CD14-positive monocyte (primary cell): ENCODE measurements around the gene VRK3. TPM values are rescaled to one million over a fixed set of nuclear protein-coding genes. Genes with fewer than 3 reads are reported as not detected.

Experiments used
- DNase-seq, 3 donors: peaks; one replicate each; pipeline ENCODE4 v3.0.0-alpha.2; 2011 to 2022
- H2AFZ ChIP-seq: 2 replicates; pipeline ENCODE4 v1.6.0; 2012; ENCODE audit warnings: mild to moderate bottlenecking, low read depth, low read length, inconsistent platforms; ENCODE audit not compliant: insufficient read depth, poor library complexity, severe bottlenecking
- H3K27ac ChIP-seq, 2 donors: 1 replicate in 1 of 2; 2 replicates in 1 of 2; pipeline ENCODE4 v1.5.1; 2012 to 2013; ENCODE audit warnings: low read length in 2 of 2, control low read depth in 1 of 2, inconsistent platforms in 1 of 2, low read depth in 1 of 2, mild to moderate bottlenecking in 1 of 2
- H3K27me3 ChIP-seq, 2 donors: one replicate each; pipeline versions ENCODE4 v1.6.0 to v1.6.1; 2011 to 2013; ENCODE audit warnings: low read length in 2 of 2; ENCODE audit not compliant: control insufficient read depth in 2 of 2, insufficient read depth in 2 of 2
- H3K36me3 ChIP-seq, 2 donors: replicated peaks in 1 of 2; 1 replicate in 1 of 2; 2 replicates in 1 of 2; pipeline versions ENCODE4 v1.5.1 to v1.6.1; 2012 to 2013; ENCODE audit warnings: low read length in 2 of 2, control low read depth in 1 of 2, inconsistent platforms in 1 of 2, mild to moderate bottlenecking in 1 of 2; ENCODE audit not compliant: insufficient read depth in 2 of 2, control insufficient read depth in 1 of 2
- H3K4me1 ChIP-seq, 2 donors: 1 replicate in 1 of 2; 2 replicates in 1 of 2; pipeline versions ENCODE4 v1.5.1 to v1.6.1; 2012 to 2013; ENCODE audit warnings: low read length in 2 of 2, control low read depth in 1 of 2, inconsistent platforms in 1 of 2, mild to moderate bottlenecking in 1 of 2, moderate library complexity in 1 of 2; ENCODE audit not compliant: insufficient read depth in 2 of 2, control insufficient read depth in 1 of 2
- H3K4me2 ChIP-seq: replicated peaks from 2 replicates; pipeline ENCODE3; 2012; ENCODE audit warnings: low read length, moderate library complexity, mild to moderate bottlenecking; ENCODE audit not compliant: poor library complexity, severe bottlenecking; ENCODE audit errors: extremely low read depth
- H3K4me3 ChIP-seq, 3 experiments: fragments of 200-600 bp in 1 of 3; sonication (generic) in 1 of 3; replicated peaks in 1 of 3; 1 replicate in 2 of 3; 2 replicates in 1 of 3; pipeline ENCODE4 v1.5.1; 2011 to 2013; ENCODE audit warnings: low read length in 3 of 3, mild to moderate bottlenecking in 3 of 3, control low read depth in 2 of 3, low read depth in 2 of 3, inconsistent platforms in 1 of 3, moderate library complexity in 1 of 3
- H3K79me2 ChIP-seq: 2 replicates; pipeline ENCODE4 v1.6.0; 2012; ENCODE audit warnings: mild to moderate bottlenecking, control low read depth, inconsistent platforms, low read length, moderate library complexity; ENCODE audit not compliant: insufficient read depth
- H3K9ac ChIP-seq: 2 replicates; pipeline ENCODE4 v1.6.0; 2017; ENCODE audit warnings: low read length, mild to moderate bottlenecking; ENCODE audit not compliant: insufficient read depth, poor library complexity, severe bottlenecking
- H3K9me3 ChIP-seq, 2 donors: replicated peaks in 1 of 2; 1 replicate in 1 of 2; 2 replicates in 1 of 2; pipeline versions ENCODE4 v1.5.1 to v1.6.1; 2012 to 2013; ENCODE audit warnings: low read length in 2 of 2, control low read depth in 1 of 2; ENCODE audit not compliant: control insufficient read depth in 1 of 2, insufficient read depth in 1 of 2
- H4K20me1 ChIP-seq: 2 replicates; pipeline ENCODE4 v1.6.0; 2012; ENCODE audit warnings: mild to moderate bottlenecking, low read length, control low read depth, moderate library complexity; ENCODE audit not compliant: insufficient read depth
- H3K27ac Mint-ChIP-seq, 7 donors: one replicate each; pipeline ENCODE4 v1.8.0; 2020; ENCODE audit warnings: mild to moderate bottlenecking in 7 of 7, mixed read lengths in 7 of 7, moderate library complexity in 6 of 7, inconsistent platforms in 2 of 7
- H3K27me3 Mint-ChIP-seq, 3 donors: one replicate each; pipeline ENCODE4 v1.8.0; 2021 to 2022; ENCODE audit warnings: low read depth in 3 of 3, mild to moderate bottlenecking in 3 of 3, mixed read lengths in 3 of 3, moderate library complexity in 3 of 3, inconsistent platforms in 1 of 3
- H3K36me3 Mint-ChIP-seq, 2 donors: one replicate each; pipeline ENCODE4 v1.8.0; 2020; ENCODE audit warnings: mixed read lengths in 2 of 2, inconsistent platforms in 1 of 2, mild to moderate bottlenecking in 1 of 2
- H3K4me1 Mint-ChIP-seq: one replicate; pipeline ENCODE4 v1.8.0; 2020; ENCODE audit warnings: mild to moderate bottlenecking, mixed read lengths
- H3K4me3 Mint-ChIP-seq, 2 donors: one replicate each; pipeline ENCODE4 v1.8.0; 2020; ENCODE audit warnings: mild to moderate bottlenecking in 2 of 2, mixed read lengths in 2 of 2, moderate library complexity in 1 of 2
- H3K9me3 Mint-ChIP-seq, 7 donors: one replicate each; pipeline ENCODE4 v1.8.0; 2020 to 2022; ENCODE audit warnings: mixed read lengths in 7 of 7, mild to moderate bottlenecking in 6 of 7, moderate library complexity in 6 of 7, inconsistent platforms in 2 of 7
- CTCF ChIP-seq: fragments of 200-600 bp; IDR thresholded peaks from one replicate; pipeline ENCODE4 v1.8.0; 2022; ENCODE audit warnings: antibody characterized with exemption, mild to moderate bottlenecking
- WGBS: methylation state at CpG from one replicate; pipeline ENCODE4 v1.1.5; 2013; ENCODE audit warnings: missing lambda C conversion rate; ENCODE audit not compliant: insufficient coverage; 5-methylcytosine and 5-hydroxymethylcytosine counted together
- intact Hi-C, 2 donors: fragments of 100-400 bp; cut with micrococcal nuclease; formaldehyde crosslinking; loops; one replicate each; pipeline versions ENCODE4 v1.15.0 to v1.15.1; 2023
- polyA plus RNA-seq, 3 donors: library from polyadenylated mRNA; depleted of rRNA in 1 of 3; unstranded in 2 of 3; stranded (reverse) in 1 of 3; fragments of 300-500 nt in 2 of 3; fragments of >200 nt in 1 of 3; fragmentation: Illumina TruSeq in 2 of 3; gene quantifications; 1 replicate in 2 of 3; 2 replicates in 1 of 3; pipeline ENCODE4 v1.2.3, GENCODE V29; 2012 to 2021

Gene VRK3
- polyA plus RNA-seq, 3 donors, result 42.8 to 47.3 (median 46.8) TPM

GRCh38 chr19:50016225-50016807 lies 8.9 kb downstream of the VRK3 start:
- DNase-seq, result no peak
- Histone ChIP-seq H2AFZ (no peak overlapping the region), H3K9me3 (no peaks in the 10 kb centered on the region), H3K36me3 (peaks cover 72 to 91% of the 10 kb centered on the region in 2 donors), H3K9ac (no peak overlapping the region), H3K4me2 (no peak overlapping the region), H4K20me1 (peaks cover 47% of the 10 kb centered on the region), H3K27ac (no peak overlapping the region), H3K27me3 (no peaks in the 10 kb centered on the region), H3K4me1 (no peaks in the 10 kb centered on the region), H3K4me3 (no peak overlapping the region), H3K79me2 (peaks cover 6% of the 10 kb centered on the region)
- no peak overlapping the region for H3K4me3 Mint-ChIP-seq
- peak overlapping the region in 1 of 7 donors; percentile 37 for H3K27ac Mint-ChIP-seq
- peaks cover 67 to 90% of the 10 kb centered on the region in 2 donors for H3K36me3 Mint-ChIP-seq
- H3K4me1 Mint-ChIP-seq, result no peaks in the 10 kb centered on the region
- H3K9me3 Mint-ChIP-seq, result peaks cover 0 to 5% (median 0%) of the 10 kb centered on the region in 7 donors
- TF ChIP-seq CTCF, result no peak
- WGBS, result no CpG with 5 or more reads among the region's 1 CpG
- H3K27me3 Mint-ChIP-seq, result peaks cover 0 to 1% (median 0%) of the 10 kb centered on the region in 3 donors
- intact Hi-C loops, result no loop called here

DNA sequence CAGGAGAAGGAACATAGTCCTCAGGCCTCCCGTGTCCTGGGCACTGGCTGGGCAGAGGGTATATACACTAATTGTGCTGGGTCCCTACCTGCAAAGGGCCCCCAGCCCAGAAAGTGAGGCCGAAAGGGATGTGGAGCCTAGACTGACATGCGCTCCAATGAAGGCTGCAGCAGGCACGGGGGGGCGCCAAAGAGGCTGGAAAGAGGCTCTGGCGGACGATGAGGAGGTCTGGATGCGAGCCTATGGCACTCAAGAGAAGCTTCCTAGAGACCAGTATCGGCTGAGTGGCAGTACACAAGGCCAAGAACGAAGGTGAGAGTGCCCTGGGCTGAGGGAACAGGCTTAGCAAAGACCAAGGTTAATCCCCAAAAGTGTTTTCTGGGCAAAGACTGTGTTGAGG lies 16.6 kb downstream of the VRK3 start:
- DNase-seq, result no peak
- Mint-ChIP-seq H3K9me3 (no peaks in the 10 kb centered on the region), H3K4me3 (no peak overlapping the region), H3K36me3 (peaks cover 74 to 90% of the 10 kb centered on the region in 2 donors), H3K27me3 (peaks cover 0 to 2% (median 0%) of the 10 kb centered on the region in 3 donors), H3K4me1 (peaks cover 15% of the 10 kb centered on the region), H3K27ac (peak overlapping the region in 1 of 7 donors; percentile 14)
- Histone ChIP-seq H3K36me3 (peaks cover 71 to 93% of the 10 kb centered on the region in 2 donors), H3K4me1 (peaks cover 13 to 16% of the 10 kb centered on the region in 2 donors), H3K79me2 (no peaks in the 10 kb centered on the region), H3K9ac (no peak overlapping the region), H3K27ac (no peak overlapping the region), H3K27me3 (no peaks in the 10 kb centered on the region), H2AFZ (no peak overlapping the region), H4K20me1 (peaks cover 52% of the 10 kb centered on the region), H3K4me3 (no peak overlapping the region), H3K9me3 (no peaks in the 10 kb centered on the region), H3K4me2 (no peak overlapping the region)
- intact Hi-C loops, result no loop called here
- TF ChIP-seq CTCF, result no peak
- WGBS, result 94% methylated on average over 10 of the region's 10 CpGs
